IMR-90 (cell line): ENCODE results near the gene PATJ. TPM values are rescaled to one million over a fixed set of nuclear protein-coding genes. Genes with fewer than 3 reads are reported as not detected.

Experiments used
- ATAC-seq: fragments of 200-7000 bp; cut with Tn5 transposase; 2 replicates; pipeline ENCODE4 v1.9.1; 2020; ENCODE audit warnings: low read depth, mild to moderate bottlenecking, moderate library complexity
- BruUV-seq: library from RNA; stranded (reverse); fragments of 400-500 nt; replicated peaks from 2 replicates; lab custom pipeline; 2021; lab: Mats Ljungman, UMichigan
- CTCF ChIA-PET: fragments of 300-600 bp; formaldehyde crosslinking; extraction: SDS; loops from one replicate; lab custom pipeline; 2021; ENCODE audit warnings: antibody characterized with exemption; lab: Yijun Ruan, JAX
- POLR2A ChIA-PET: fragments of 300-600 bp; sonication (Branson Sonifier 250); formaldehyde crosslinking; loops from one replicate; lab custom pipeline; 2022; ENCODE audit warnings: antibody characterized with exemption; ENCODE audit not compliant: unreplicated experiment; lab: Charles Lee
- DNase-seq: peaks from one replicate; pipeline ENCODE4 v3.0.0; 2013
- H2AFZ ChIP-seq: replicated peaks from 2 replicates; pipeline ENCODE3; 2013; ENCODE audit warnings: low read length, mild to moderate bottlenecking; ENCODE audit not compliant: poor library complexity
- H2AK5ac ChIP-seq: 2 replicates; pipeline ENCODE4 v1.6.1; 2013; ENCODE audit warnings: low read depth, low read length, inconsistent platforms
- H2AK9ac ChIP-seq: replicated peaks from 2 replicates; pipeline ENCODE3; 2013; ENCODE audit warnings: mild to moderate bottlenecking, low read depth, low read length, moderate library complexity; ENCODE audit not compliant: poor library complexity
- H2BK120ac ChIP-seq: 2 replicates; pipeline ENCODE4 v1.6.1; 2013; ENCODE audit warnings: low read depth, low read length, inconsistent platforms
- H2BK15ac ChIP-seq: 3 replicates; pipeline ENCODE4 v1.6.1; 2013; ENCODE audit warnings: low read depth, low read length, inconsistent platforms
- H2BK20ac ChIP-seq: 2 replicates; pipeline ENCODE4 v1.6.1; 2013; ENCODE audit warnings: low read depth, mild to moderate bottlenecking, inconsistent platforms, low read length, moderate library complexity
- H2BK5ac ChIP-seq: 2 replicates; pipeline ENCODE4 v1.6.1; 2013; ENCODE audit warnings: mild to moderate bottlenecking, low read depth, low read length, inconsistent platforms; ENCODE audit not compliant: poor library complexity, severe bottlenecking
- H3K14ac ChIP-seq: replicated peaks from 2 replicates; pipeline ENCODE4 v1.6.1; 2013; ENCODE audit warnings: low read depth, low read length, inconsistent platforms
- H3K18ac ChIP-seq: 2 replicates; pipeline ENCODE4 v1.6.1; 2013; ENCODE audit warnings: low read depth, low read length, control low read depth
- H3K23ac ChIP-seq: 2 replicates; pipeline ENCODE4 v1.6.1; 2013; ENCODE audit warnings: low read depth, low read length, inconsistent platforms
- H3K27ac ChIP-seq: 2 replicates; pipeline ENCODE4 v1.5.1; 2013; ENCODE audit warnings: mild to moderate bottlenecking, control low read depth, low read length; ENCODE audit not compliant: insufficient read depth
- H3K27me3 ChIP-seq: 2 replicates; pipeline ENCODE4 v1.6.1; 2013; ENCODE audit warnings: low read length; ENCODE audit not compliant: control insufficient read depth, insufficient read depth
- H3K36me3 ChIP-seq: 2 replicates; pipeline ENCODE4 v1.6.1; 2013; ENCODE audit warnings: low read length, mixed read lengths; ENCODE audit not compliant: control insufficient read depth, insufficient read depth
- H3K4ac ChIP-seq: 2 replicates; pipeline ENCODE4 v1.6.1; 2013; ENCODE audit warnings: low read depth, low read length, inconsistent platforms
- H3K4me1 ChIP-seq: 2 replicates; pipeline ENCODE4 v1.6.1; 2013; ENCODE audit warnings: low read length, mixed read lengths; ENCODE audit not compliant: control insufficient read depth, insufficient read depth
- H3K4me2 ChIP-seq: 2 replicates; pipeline ENCODE4 v1.6.1; 2013; ENCODE audit warnings: low read depth, mild to moderate bottlenecking, control low read depth, low read length, moderate library complexity
- H3K4me3 ChIP-seq: 2 replicates; pipeline ENCODE4 v1.5.1; 2013; ENCODE audit warnings: low read depth, mild to moderate bottlenecking, control low read depth, low read length, moderate library complexity; ENCODE audit not compliant: insufficient read depth
- H3K56ac ChIP-seq: 2 replicates; pipeline ENCODE4 v1.6.1; 2013; ENCODE audit warnings: low read length, inconsistent platforms; ENCODE audit not compliant: insufficient read depth; ENCODE audit errors: extremely low read depth
- H3K79me1 ChIP-seq, 2 experiments: 2 replicates each; pipeline ENCODE4 v1.6.1; 2013; ENCODE audit warnings: low read length in 2 of 2, inconsistent platforms in 1 of 2, low read depth in 1 of 2
- H3K9ac ChIP-seq: 2 replicates; pipeline ENCODE4 v1.6.1; 2013; ENCODE audit warnings: low read depth, low read length, control low read depth
- H3K9me1 ChIP-seq: 2 replicates; pipeline ENCODE4 v1.6.1; 2013; ENCODE audit warnings: low read length, inconsistent platforms; ENCODE audit not compliant: insufficient read depth
- H3K9me3 ChIP-seq: 2 replicates; pipeline ENCODE4 v1.6.1; 2013; ENCODE audit warnings: low read length; ENCODE audit not compliant: control insufficient read depth, insufficient read depth
- H4K20me1 ChIP-seq: 2 replicates; pipeline ENCODE4 v1.6.1; 2013; ENCODE audit warnings: low read length, inconsistent platforms; ENCODE audit not compliant: insufficient read depth
- H4K5ac ChIP-seq: 2 replicates; pipeline ENCODE4 v1.6.1; 2013; ENCODE audit warnings: mild to moderate bottlenecking, low read depth, low read length, control low read depth
- H4K8ac ChIP-seq, 2 experiments: 2 replicates each; pipeline ENCODE4 v1.6.1; 2013; ENCODE audit warnings: low read depth in 2 of 2, low read length in 2 of 2, control low read depth in 1 of 2, inconsistent platforms in 1 of 2
- H4K91ac ChIP-seq: 2 replicates; pipeline ENCODE4 v1.6.1; 2013; ENCODE audit warnings: low read depth, low read length, inconsistent platforms; ENCODE audit not compliant: insufficient read depth
- BHLHE40 ChIP-seq: fragments of 150-350 bp; IDR thresholded peaks from 2 replicates; pipeline ENCODE4 v1.6.1; 2016; ENCODE audit warnings: mild to moderate bottlenecking, low read depth, low read length
- FOS ChIP-seq: fragments of 150-350 bp; IDR thresholded peaks from 2 replicates; pipeline ENCODE4 v1.6.1; 2016; ENCODE audit warnings: low read depth, low read length
- MAZ ChIP-seq: IDR thresholded peaks from 2 replicates; pipeline ENCODE4 v1.6.1; 2012; ENCODE audit warnings: low read depth, mild to moderate bottlenecking, low read length, improper control_type of control experiment, moderate library complexity, borderline replicate concordance
- MXI1 ChIP-seq: IDR thresholded peaks from 2 replicates; pipeline ENCODE4 v1.6.1; 2012; ENCODE audit warnings: low read depth, mild to moderate bottlenecking, low read length, moderate library complexity, borderline replicate concordance
- NFE2L2 ChIP-seq: fragments of 150-350 bp; IDR thresholded peaks from 2 replicates; pipeline ENCODE4 v1.6.1; 2016; ENCODE audit warnings: low read depth, mild to moderate bottlenecking, low read length
- POLR2A ChIP-seq: IDR thresholded peaks from 2 replicates; pipeline ENCODE4 v1.6.1; 2012; ENCODE audit warnings: mild to moderate bottlenecking, low read depth, low read length
- RAD21 ChIP-seq: IDR thresholded peaks from 2 replicates; pipeline ENCODE4 v1.6.1; 2012; ENCODE audit warnings: low read length, improper control_type of control experiment
- RCOR1 ChIP-seq: IDR thresholded peaks from 2 replicates; pipeline ENCODE4 v1.6.1; 2012; ENCODE audit warnings: mild to moderate bottlenecking, low read length, improper control_type of control experiment; ENCODE audit not compliant: insufficient replicate concordance
- RFX5 ChIP-seq: IDR thresholded peaks from 2 replicates; pipeline ENCODE4 v1.8.0; 2012; ENCODE audit warnings: low read depth, mild to moderate bottlenecking, low read length, moderate library complexity
- dilution Hi-C: fragments of 300-500 bp; cut with HindIII; formaldehyde crosslinking; loops from one replicate; pipeline ENCODE4 v1.14.3; 2018; ENCODE audit warnings: low sequenced_read_pairs; ENCODE audit not compliant: unreplicated experiment
- in situ Hi-C: fragments of 300-500 bp; cut with MboI; formaldehyde crosslinking; loops from 3 replicates; pipeline ENCODE4 v1.14.3; 2019; ENCODE audit warnings: low sequenced_read_pairs, inconsistent platforms, mixed read lengths
- intact Hi-C: fragments of 100-400 bp; cut with micrococcal nuclease; formaldehyde crosslinking; loops from 2 replicates; pipeline ENCODE4 v1.10.0; 2022
- polyA plus RNA-seq, 3 experiments: library from polyadenylated mRNA; depleted of rRNA; stranded (reverse); fragments of >200 nt; gene quantifications; 2 replicates each; pipeline ENCODE4 v1.2.3, GENCODE V29; 2012; ENCODE audit warnings: low replicate concordance in 1 of 3
- total RNA-seq: library from RNA; depleted of rRNA; stranded (reverse); fragments of >200 nt; gene quantifications from 2 replicates; pipeline ENCODE4 v1.2.3, GENCODE V29; 2012
- TF ChIP-seq, protein P1 (sequence below): conservative IDR thresholded peaks from 2 replicates; pipeline ENCODE4 v1.5.1; 2012; ENCODE audit warnings: mild to moderate bottlenecking, low read depth, low read length, improper control_type of control experiment
- TF ChIP-seq, protein P2 (sequence below): fragments of 150-350 bp; IDR thresholded peaks from 2 replicates; pipeline ENCODE4 v1.6.1; 2016; ENCODE audit warnings: low read depth, mild to moderate bottlenecking, low read length, moderate library complexity, borderline replicate concordance

PATJ gene
- total and polyA plus RNA-seq, 2 of the 4 experiments (the other 2 are of a cell fraction): 2.0 to 3.4 TPM

DNA sequence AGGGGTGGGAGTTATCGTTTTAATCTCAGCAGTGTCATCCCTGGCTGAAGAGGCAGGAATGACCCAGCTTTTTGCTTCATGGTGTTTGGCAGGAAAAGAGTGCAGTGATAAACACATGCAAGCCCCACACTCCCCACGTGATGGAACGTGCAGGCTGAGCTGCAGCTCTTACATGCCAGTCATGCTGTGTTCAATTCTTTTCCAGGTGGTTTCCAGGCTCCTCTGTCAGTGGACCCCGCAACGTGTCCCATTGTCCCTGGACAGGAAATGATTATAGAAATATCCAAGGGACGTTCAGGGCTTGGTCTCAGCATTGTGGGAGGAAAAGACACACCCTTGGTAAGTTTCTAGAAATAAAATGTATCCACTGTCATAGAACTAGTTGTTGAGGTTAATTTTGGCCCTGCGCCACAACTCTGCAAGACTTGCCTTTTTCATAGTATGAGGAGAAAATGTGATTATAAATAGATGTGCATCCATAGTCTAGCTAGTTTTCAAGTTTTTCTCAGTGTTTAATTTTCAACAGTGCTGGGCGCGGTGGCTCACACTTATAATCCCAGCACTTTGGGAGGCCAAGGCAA, 342.1 kb downstream of the PATJ start (continued):
- TF ChIP-seq, protein P1, sequence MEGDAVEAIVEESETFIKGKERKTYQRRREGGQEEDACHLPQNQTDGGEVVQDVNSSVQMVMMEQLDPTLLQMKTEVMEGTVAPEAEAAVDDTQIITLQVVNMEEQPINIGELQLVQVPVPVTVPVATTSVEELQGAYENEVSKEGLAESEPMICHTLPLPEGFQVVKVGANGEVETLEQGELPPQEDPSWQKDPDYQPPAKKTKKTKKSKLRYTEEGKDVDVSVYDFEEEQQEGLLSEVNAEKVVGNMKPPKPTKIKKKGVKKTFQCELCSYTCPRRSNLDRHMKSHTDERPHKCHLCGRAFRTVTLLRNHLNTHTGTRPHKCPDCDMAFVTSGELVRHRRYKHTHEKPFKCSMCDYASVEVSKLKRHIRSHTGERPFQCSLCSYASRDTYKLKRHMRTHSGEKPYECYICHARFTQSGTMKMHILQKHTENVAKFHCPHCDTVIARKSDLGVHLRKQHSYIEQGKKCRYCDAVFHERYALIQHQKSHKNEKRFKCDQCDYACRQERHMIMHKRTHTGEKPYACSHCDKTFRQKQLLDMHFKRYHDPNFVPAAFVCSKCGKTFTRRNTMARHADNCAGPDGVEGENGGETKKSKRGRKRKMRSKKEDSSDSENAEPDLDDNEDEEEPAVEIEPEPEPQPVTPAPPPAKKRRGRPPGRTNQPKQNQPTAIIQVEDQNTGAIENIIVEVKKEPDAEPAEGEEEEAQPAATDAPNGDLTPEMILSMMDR: no peak
- no peak for TF ChIP-seq FOS
- no peak for TF ChIP-seq RCOR1
- no peak for TF ChIP-seq MXI1
- no peak for TF ChIP-seq BHLHE40

DNA sequence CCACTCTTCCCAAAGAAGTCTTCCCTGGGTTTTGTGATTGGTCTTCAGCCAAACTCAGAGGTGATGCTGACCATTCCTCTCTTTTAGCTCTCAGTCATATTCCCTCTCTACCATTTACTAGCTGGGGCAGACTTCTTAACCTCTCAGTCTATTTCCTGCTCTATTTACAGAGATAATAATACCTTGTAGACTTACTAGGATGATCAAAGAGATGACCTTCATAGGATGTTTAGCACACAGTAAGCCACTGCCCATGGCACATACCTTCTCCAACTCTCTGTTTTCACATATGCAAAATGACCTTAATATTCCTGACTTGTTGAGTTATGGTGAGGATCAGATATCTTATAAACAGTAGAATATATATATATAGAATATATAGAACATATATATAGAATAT, 346.2 kb downstream of the PATJ start:
- intact Hi-C loops: no loop called here
- no peak for DNase-seq
- Histone ChIP-seq H3K23ac (no peak overlapping the region), H2BK120ac (no peak overlapping the region), H3K14ac (no peak overlapping the region), H2BK20ac (no peak overlapping the region), H2BK5ac (no peak overlapping the region), H3K27ac (no peak overlapping the region), H3K4me1 (no peaks in the 10 kb centered on the region), H3K79me1 (no peaks in the 10 kb centered on the region), H3K36me3 (no peaks in the 10 kb centered on the region), H3K56ac (no peak overlapping the region), H3K9me1 (no peaks in the 10 kb centered on the region), H3K4me3 (no peak overlapping the region), H3K9ac (no peak overlapping the region), H2AK9ac (no peak overlapping the region), H4K20me1 (no peaks in the 10 kb centered on the region), H4K91ac (no peak overlapping the region), H2AK5ac (no peak overlapping the region), H3K4me2 (no peak overlapping the region), H2AFZ (no peak overlapping the region), H4K8ac (no peak overlapping the region), H2BK15ac (no peak overlapping the region), H3K9me3 (no peaks in the 10 kb centered on the region), H4K5ac (no peak overlapping the region), H3K4ac (no peak overlapping the region), H3K18ac (no peak overlapping the region), H3K27me3 (no peaks in the 10 kb centered on the region)
- no peak for ATAC-seq
- in situ Hi-C loops: loop anchor here (10.0 kb wide), 1 partner anchor 46 kb away; no protein-coding TSS in a partner anchor
- dilution Hi-C loops: no loop called here
- TF ChIP-seq FOS: no peak
- TF ChIP-seq, protein P2, sequence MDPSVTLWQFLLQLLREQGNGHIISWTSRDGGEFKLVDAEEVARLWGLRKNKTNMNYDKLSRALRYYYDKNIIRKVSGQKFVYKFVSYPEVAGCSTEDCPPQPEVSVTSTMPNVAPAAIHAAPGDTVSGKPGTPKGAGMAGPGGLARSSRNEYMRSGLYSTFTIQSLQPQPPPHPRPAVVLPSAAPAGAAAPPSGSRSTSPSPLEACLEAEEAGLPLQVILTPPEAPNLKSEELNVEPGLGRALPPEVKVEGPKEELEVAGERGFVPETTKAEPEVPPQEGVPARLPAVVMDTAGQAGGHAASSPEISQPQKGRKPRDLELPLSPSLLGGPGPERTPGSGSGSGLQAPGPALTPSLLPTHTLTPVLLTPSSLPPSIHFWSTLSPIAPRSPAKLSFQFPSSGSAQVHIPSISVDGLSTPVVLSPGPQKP: no peak
- TF ChIP-seq, protein P1: no peak
- TF ChIP-seq NFE2L2: no peak
- TF ChIP-seq RCOR1: no peak
- TF ChIP-seq MAZ: no peak
- no peak for TF ChIP-seq RFX5
- TF ChIP-seq POLR2A: no peak
- TF ChIP-seq RAD21: no peak
- no TSS peak for BruUV-seq
- ChIA-PET POLR2A (no interaction called here), CTCF (no interaction called here)
